WTC11 (cell line): ENCODE measurements around the gene RAC2.

Source experiments
- EMX1 ChIP-seq: fragments of 250-450 bp; sonication (Bioruptor Pico); IDR thresholded peaks from 2 replicates; pipeline ENCODE4 v1.8.0; 2021; ENCODE audit warnings: mild to moderate bottlenecking
- NFYB ChIP-seq: sonication (generic); formaldehyde crosslinking; conservative IDR thresholded peaks from 2 replicates; pipeline ENCODE4 v1.8.0; 2022; ENCODE audit warnings: low read depth, missing genetic modification reagents
- RELA ChIP-seq: sonication (generic); formaldehyde crosslinking; IDR thresholded peaks from 2 replicates; pipeline ENCODE4 v1.8.1; 2022; ENCODE audit warnings: missing genetic modification reagents, mild to moderate bottlenecking, borderline replicate concordance
- TEAD1 ChIP-seq: sonication (generic); formaldehyde crosslinking; IDR thresholded peaks from 2 replicates; pipeline ENCODE4 v1.8.0; 2022; ENCODE audit warnings: mild to moderate bottlenecking, missing genetic modification reagents
- TF ChIP-seq, protein P1 (sequence below): fragments of 250-450 bp; sonication (Bioruptor Pico); IDR thresholded peaks from 2 replicates; pipeline ENCODE4 v2.1.2; 2022; ENCODE audit warnings: mild to moderate bottlenecking, moderate library complexity
- TF ChIP-seq, protein P2 (sequence below): sonication (generic); formaldehyde crosslinking; IDR thresholded peaks from 2 replicates; pipeline ENCODE4 v1.8.1; 2022; ENCODE audit warnings: missing genetic modification reagents, borderline replicate concordance

DNA sequence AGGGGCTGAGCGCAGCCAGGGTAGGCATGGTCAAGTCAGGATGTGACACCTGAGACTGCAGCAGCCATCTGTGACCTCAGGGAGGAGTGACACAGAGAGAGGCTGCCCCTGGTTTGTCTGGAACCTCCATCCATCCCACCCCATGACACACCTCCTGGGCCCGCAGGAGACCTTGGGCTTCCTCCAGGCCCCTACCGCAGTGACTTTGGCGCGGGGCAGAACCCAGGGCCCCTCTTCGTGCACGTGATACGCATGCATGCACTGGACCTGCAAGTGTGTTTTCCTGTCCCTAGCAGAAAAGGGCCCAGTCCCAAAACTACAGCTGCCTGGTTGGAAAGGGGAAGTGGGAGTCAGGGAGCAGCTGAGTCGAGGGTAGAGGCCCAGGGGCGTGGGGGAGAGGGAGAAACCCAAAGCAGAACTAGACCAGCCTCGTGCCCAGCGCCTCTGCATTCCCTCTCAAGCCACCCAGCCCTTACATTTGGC is 30.4 kb upstream of the RAC2 start:
- no peak for TF ChIP-seq EMX1
- TF ChIP-seq, protein P1, sequence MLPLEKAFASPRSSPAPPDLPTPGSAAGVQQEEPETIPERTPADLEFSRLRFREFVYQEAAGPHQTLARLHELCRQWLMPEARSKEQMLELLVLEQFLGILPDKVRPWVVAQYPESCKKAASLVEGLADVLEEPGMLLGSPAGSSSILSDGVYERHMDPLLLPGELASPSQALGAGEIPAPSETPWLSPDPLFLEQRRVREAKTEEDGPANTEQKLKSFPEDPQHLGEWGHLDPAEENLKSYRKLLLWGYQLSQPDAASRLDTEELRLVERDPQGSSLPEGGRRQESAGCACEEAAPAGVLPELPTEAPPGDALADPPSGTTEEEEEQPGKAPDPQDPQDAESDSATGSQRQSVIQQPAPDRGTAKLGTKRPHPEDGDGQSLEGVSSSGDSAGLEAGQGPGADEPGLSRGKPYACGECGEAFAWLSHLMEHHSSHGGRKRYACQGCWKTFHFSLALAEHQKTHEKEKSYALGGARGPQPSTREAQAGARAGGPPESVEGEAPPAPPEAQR (CRISPR knock-in tag), result no peak
- no peak for TF ChIP-seq TEAD1 (CRISPR knock-in tag)
- TF ChIP-seq RELA (CRISPR knock-in tag), result no peak
- TF ChIP-seq, protein P2, sequence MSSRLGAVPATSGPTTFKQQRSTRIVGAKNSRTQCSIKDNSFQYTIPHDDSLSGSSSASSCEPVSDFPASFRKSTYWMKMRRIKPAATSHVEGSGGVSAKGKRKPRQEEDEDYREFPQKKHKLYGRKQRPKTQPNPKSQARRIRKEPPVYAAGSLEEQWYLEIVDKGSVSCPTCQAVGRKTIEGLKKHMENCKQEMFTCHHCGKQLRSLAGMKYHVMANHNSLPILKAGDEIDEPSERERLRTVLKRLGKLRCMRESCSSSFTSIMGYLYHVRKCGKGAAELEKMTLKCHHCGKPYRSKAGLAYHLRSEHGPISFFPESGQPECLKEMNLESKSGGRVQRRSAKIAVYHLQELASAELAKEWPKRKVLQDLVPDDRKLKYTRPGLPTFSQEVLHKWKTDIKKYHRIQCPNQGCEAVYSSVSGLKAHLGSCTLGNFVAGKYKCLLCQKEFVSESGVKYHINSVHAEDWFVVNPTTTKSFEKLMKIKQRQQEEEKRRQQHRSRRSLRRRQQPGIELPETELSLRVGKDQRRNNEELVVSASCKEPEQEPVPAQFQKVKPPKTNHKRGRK (CRISPR knock-in tag), result no peak
- TF ChIP-seq NFYB (CRISPR knock-in tag), result no peak
